NCI-H1092 treated with DMSO at 0.1 percent for 48 hours (cell line): ENCODE results near the gene FAIM.
A peak's percentile ranks its signal among the peaks of the same experiment; 100 is the strongest.
"Not testable (repeated sequence)": the region's sequence is repeated elsewhere in the genome, so short reads cannot be mapped to it uniquely, and the experiment has no call there.

ENCODE experiments used
- DNase-seq: peaks from one replicate; lab custom pipeline; 2025; lab: John Stamatoyannopoulos, UW

The FAIM gene

GRCh38 chr3:138601661-138602060 is 6.9 kb upstream of the FAIM start:
- DNase-seq: not testable (repeated sequence)

GRCh38 chr3:138604106-138604595 is 4.4 kb upstream of the FAIM start:
- not testable (repeated sequence) for DNase-seq

GRCh38 chr3:138609898-138610266 is 1.3 kb downstream of the FAIM start:
- no peak for DNase-seq

- no peak for DNase-seq
Observed at GRCh38 chr3:138615462-138615861, 6.9 kb downstream of the FAIM start.

- DNase-seq: no peak
Observed at GRCh38 chr3:138620431-138620830, 11.9 kb downstream of the FAIM start.

GRCh38 chr3:138624518-138624917 is 15.9 kb downstream of the FAIM start:
- DNase-seq: no peak

- DNase-seq: no peak
Observed at GRCh38 chr3:138625707-138626365, 17.3 kb downstream of the FAIM start.

- no peak for DNase-seq
Observed at GRCh38 chr3:138629526-138629925, 21.0 kb downstream of the FAIM start.

- DNase-seq: no peak
Observed at GRCh38 chr3:138638641-138639040, 30.1 kb downstream of the FAIM start.

- DNase-seq: no peak
Observed at GRCh38 chr3:138640537-138640936, 32.0 kb downstream of the FAIM start.

GRCh38 chr3:138642226-138642926 is 33.8 kb downstream of the FAIM start:
- DNase-seq: no peak

GRCh38 chr3:138642927-138643253 is 34.3 kb downstream of the FAIM start:
- no peak for DNase-seq

GRCh38 chr3:138646008-138646407 is 37.4 kb downstream of the FAIM start:
- DNase-seq: no peak

- no peak for DNase-seq
Observed at GRCh38 chr3:138646513-138646912, 37.9 kb downstream of the FAIM start.

- DNase-seq: no peak
Observed at GRCh38 chr3:138649134-138649533, 40.6 kb downstream of the FAIM start.

GRCh38 chr3:138653567-138653966 is 45.0 kb downstream of the FAIM start:
- no peak for DNase-seq

GRCh38 chr3:138657508-138657907 is 48.9 kb downstream of the FAIM start:
- DNase-seq: no peak

GRCh38 chr3:138668107-138668506 is 59.5 kb downstream of the FAIM start:
- DNase-seq: no peak

- DNase-seq: peak; percentile 11
Observed at GRCh38 chr3:138670407-138670806, 61.8 kb downstream of the FAIM start.

GRCh38 chr3:138673641-138674530 is 65.3 kb downstream of the FAIM start:
- no peak for DNase-seq

- DNase-seq: no peak
Observed at GRCh38 chr3:138675393-138675792, 66.8 kb downstream of the FAIM start.

- DNase-seq: no peak
Observed at GRCh38 chr3:138678086-138678485, 69.5 kb downstream of the FAIM start.

GRCh38 chr3:138678874-138679392 is 70.4 kb downstream of the FAIM start:
- DNase-seq: no peak
